ENCODE measurements around the gene CDCP2.

DNA sequence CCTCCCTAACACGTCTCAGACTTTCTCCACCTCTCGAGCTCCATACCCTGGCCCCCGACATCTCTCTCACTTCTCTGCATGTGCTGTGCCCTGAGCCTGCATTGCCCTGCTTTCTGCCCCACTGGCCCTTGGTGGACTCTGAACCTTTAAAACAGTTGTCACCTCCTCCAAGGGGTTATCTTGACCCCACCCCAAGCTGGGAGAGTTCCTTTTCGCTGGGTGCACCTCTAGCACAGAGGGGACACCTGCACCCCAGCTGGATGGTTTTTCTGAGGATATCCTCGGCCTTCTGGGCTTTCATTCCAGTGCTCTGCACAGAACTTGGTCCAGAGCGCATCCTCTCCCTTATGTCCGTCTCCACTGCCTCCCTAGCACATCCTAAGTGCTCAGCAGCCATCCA lies 4.2 kb upstream of the CDCP2 start:
- TF ChIP-seq, protein P1, sequence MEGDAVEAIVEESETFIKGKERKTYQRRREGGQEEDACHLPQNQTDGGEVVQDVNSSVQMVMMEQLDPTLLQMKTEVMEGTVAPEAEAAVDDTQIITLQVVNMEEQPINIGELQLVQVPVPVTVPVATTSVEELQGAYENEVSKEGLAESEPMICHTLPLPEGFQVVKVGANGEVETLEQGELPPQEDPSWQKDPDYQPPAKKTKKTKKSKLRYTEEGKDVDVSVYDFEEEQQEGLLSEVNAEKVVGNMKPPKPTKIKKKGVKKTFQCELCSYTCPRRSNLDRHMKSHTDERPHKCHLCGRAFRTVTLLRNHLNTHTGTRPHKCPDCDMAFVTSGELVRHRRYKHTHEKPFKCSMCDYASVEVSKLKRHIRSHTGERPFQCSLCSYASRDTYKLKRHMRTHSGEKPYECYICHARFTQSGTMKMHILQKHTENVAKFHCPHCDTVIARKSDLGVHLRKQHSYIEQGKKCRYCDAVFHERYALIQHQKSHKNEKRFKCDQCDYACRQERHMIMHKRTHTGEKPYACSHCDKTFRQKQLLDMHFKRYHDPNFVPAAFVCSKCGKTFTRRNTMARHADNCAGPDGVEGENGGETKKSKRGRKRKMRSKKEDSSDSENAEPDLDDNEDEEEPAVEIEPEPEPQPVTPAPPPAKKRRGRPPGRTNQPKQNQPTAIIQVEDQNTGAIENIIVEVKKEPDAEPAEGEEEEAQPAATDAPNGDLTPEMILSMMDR (IDR thresholded peaks at IDR 0.05): no peak
- TF ChIP-seq POLR2A (IDR thresholded peaks at IDR 0.05): no peak
